ENCODE data around the gene NCOA3. TPM values are rescaled to one million over a fixed set of nuclear protein-coding genes. Genes with fewer than 3 reads are reported as not detected.

Gene NCOA3
- total and polyA plus RNA-seq, 12 donors = 8.0 to 30.2 (median 21.4) TPM

- TF ChIP-seq, protein P1, sequence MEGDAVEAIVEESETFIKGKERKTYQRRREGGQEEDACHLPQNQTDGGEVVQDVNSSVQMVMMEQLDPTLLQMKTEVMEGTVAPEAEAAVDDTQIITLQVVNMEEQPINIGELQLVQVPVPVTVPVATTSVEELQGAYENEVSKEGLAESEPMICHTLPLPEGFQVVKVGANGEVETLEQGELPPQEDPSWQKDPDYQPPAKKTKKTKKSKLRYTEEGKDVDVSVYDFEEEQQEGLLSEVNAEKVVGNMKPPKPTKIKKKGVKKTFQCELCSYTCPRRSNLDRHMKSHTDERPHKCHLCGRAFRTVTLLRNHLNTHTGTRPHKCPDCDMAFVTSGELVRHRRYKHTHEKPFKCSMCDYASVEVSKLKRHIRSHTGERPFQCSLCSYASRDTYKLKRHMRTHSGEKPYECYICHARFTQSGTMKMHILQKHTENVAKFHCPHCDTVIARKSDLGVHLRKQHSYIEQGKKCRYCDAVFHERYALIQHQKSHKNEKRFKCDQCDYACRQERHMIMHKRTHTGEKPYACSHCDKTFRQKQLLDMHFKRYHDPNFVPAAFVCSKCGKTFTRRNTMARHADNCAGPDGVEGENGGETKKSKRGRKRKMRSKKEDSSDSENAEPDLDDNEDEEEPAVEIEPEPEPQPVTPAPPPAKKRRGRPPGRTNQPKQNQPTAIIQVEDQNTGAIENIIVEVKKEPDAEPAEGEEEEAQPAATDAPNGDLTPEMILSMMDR (IDR thresholded peaks at IDR 0.05) = no peak
- H3K4me3 ChIP-seq = no peak overlapping the region
- peaks cover 0 to 1% (median 0%) of the 10 kb centered on the region in 11 donors for H3K9me3 ChIP-seq
- ATAC-seq (no peak), DNase-seq (no peak)
- intact Hi-C loops (cut with DNase I) = loop anchor here in 5 of 10 donors (5.0 to 10.0 kb wide), 4 partner anchors 98 to 610 kb away; partner anchors contain the start of gene SULF2 (in 3 of the 5)
- H3K27me3 ChIP-seq = no peaks in the 10 kb centered on the region
- peaks cover 9 to 30% (median 20%) of the 10 kb centered on the region in 9 donors for H3K4me1 ChIP-seq
- peaks cover 0 to 52% (median 5%) of the 10 kb centered on the region in 9 donors for H3K36me3 ChIP-seq
- 92 to 93% methylated on average over 26 of the region's 26 CpGs for WGBS, 2 donors
- H3K27ac ChIP-seq = no peak overlapping the region
Observed at GRCh38 chr20:47684306-47685080, 182.8 kb downstream of the NCOA3 start.

- H3K27me3 ChIP-seq = no peaks in the 10 kb centered on the region
- DNase-seq (no peak), ATAC-seq (no peak)
- H3K36me3 ChIP-seq = peaks cover 0 to 59% (median 6%) of the 10 kb centered on the region in 9 donors
- no peak overlapping the region for H3K27ac ChIP-seq
- peaks cover 0 to 17% (median 12%) of the 10 kb centered on the region in 11 donors for H3K9me3 ChIP-seq
- 77 to 82% methylated on average over 14 of the region's 14 CpGs for WGBS, 2 donors
- H3K4me3 ChIP-seq = no peak overlapping the region
- intact Hi-C loops (cut with DNase I) = loop anchor here in 3 of 10 donors (10.0 kb wide), 2 partner anchors 98 to 608 kb away; partner anchors contain the start of gene SULF2 (in 2 of the 3)
- H3K4me1 ChIP-seq = peaks cover 8 to 20% (median 16%) of the 10 kb centered on the region in 9 donors
- TF ChIP-seq, protein P1 (IDR thresholded peaks at IDR 0.05) = no peak
Observed at GRCh38 chr20:47686545-47686944, 184.9 kb downstream of the NCOA3 start.

GRCh38 chr20:47687095-47687987 lies 185.7 kb downstream of the NCOA3 start:
- TF ChIP-seq, protein P1 (IDR thresholded peaks at IDR 0.05) = no peak
- H3K36me3 ChIP-seq = peaks cover 0 to 59% (median 6%) of the 10 kb centered on the region in 9 donors
- 90 to 95% methylated on average over 20 of the region's 20 CpGs for WGBS, 2 donors

More at GRCh38 chr20:47687095-47687987, 185.7 kb downstream of the NCOA3 start:
- Histone ChIP-seq H3K4me1 (peaks cover 3 to 12% (median 9%) of the 10 kb centered on the region in 9 donors), H3K9me3 (peaks cover 6 to 25% (median 20%) of the 10 kb centered on the region in 11 donors), H3K27ac (no peak overlapping the region), H3K27me3 (no peaks in the 10 kb centered on the region), H3K4me3 (no peak overlapping the region)
- ATAC-seq (no peak), DNase-seq (no peak)
- intact Hi-C loops (cut with DNase I) = loop anchor here in 3 of 10 donors (10.0 kb wide), 2 partner anchors 97 to 607 kb away; partner anchors contain the start of gene SULF2 (in 2 of the 3)
